Activated B cell treated with CpG ODN at 0.5 μM for 24 hours (primary cell): Measurements from ENCODE around the gene SRPK2. TPM values are rescaled to one million over a fixed set of nuclear protein-coding genes. Genes with fewer than 3 reads are reported as not detected.

Experiments used
- ATAC-seq: fragments of 200-7000 bp; cut with Tn5 transposase; one replicate; pipeline ENCODE4 v1.10.0; 2021; ENCODE audit warnings: low read depth, mild to moderate bottlenecking, moderate library complexity
- CTCF ChIA-PET: fragments of 350-600 bp; sonication (Branson Sonifier 250); formaldehyde crosslinking; loops from one replicate; lab custom pipeline; 2021; ENCODE audit warnings: antibody characterized with exemption; lab: Charles Lee
- POLR2A ChIA-PET: fragments of 350-600 bp; sonication (Branson Sonifier 250); formaldehyde crosslinking; loops from one replicate; lab custom pipeline; 2021; ENCODE audit warnings: antibody characterized with exemption; lab: Charles Lee
- DNase-seq: peaks from one replicate; pipeline ENCODE4 v3.0.0; 2022
- H3K27ac Mint-ChIP-seq: one replicate; pipeline ENCODE4 v1.8.0; 2020; ENCODE audit warnings: mixed read lengths
- H3K27me3 Mint-ChIP-seq: one replicate; pipeline ENCODE4 v1.8.0; 2021; ENCODE audit warnings: mixed read lengths
- H3K36me3 Mint-ChIP-seq: one replicate; pipeline ENCODE4 v1.8.0; 2021; ENCODE audit warnings: low read depth, mixed read lengths
- H3K4me1 Mint-ChIP-seq: one replicate; pipeline ENCODE4 v1.8.0; 2021; ENCODE audit warnings: mixed read lengths
- H3K4me3 Mint-ChIP-seq: one replicate; pipeline ENCODE4 v1.8.0; 2020; ENCODE audit warnings: mild to moderate bottlenecking, mixed read lengths
- H3K9me3 Mint-ChIP-seq: one replicate; pipeline ENCODE4 v1.8.0; 2020; ENCODE audit warnings: mixed read lengths
- intact Hi-C: fragments of 100-400 bp; cut with micrococcal nuclease; formaldehyde crosslinking; loops from one replicate; pipeline ENCODE4 v1.15.1; 2024
- total RNA-seq: library from RNA; stranded (reverse); gene quantifications from 2 replicates; pipeline ENCODE4 v1.2.3, GENCODE V29; 2022
- TF ChIP-seq, protein P1 (sequence below): fragments of 200-600 bp; IDR thresholded peaks from one replicate; pipeline ENCODE4 v1.8.0; 2022; ENCODE audit warnings: antibody characterized with exemption, mild to moderate bottlenecking

Gene SRPK2
- total RNA-seq, 1 donor from 2014 or later = 59.2 TPM

DNA sequence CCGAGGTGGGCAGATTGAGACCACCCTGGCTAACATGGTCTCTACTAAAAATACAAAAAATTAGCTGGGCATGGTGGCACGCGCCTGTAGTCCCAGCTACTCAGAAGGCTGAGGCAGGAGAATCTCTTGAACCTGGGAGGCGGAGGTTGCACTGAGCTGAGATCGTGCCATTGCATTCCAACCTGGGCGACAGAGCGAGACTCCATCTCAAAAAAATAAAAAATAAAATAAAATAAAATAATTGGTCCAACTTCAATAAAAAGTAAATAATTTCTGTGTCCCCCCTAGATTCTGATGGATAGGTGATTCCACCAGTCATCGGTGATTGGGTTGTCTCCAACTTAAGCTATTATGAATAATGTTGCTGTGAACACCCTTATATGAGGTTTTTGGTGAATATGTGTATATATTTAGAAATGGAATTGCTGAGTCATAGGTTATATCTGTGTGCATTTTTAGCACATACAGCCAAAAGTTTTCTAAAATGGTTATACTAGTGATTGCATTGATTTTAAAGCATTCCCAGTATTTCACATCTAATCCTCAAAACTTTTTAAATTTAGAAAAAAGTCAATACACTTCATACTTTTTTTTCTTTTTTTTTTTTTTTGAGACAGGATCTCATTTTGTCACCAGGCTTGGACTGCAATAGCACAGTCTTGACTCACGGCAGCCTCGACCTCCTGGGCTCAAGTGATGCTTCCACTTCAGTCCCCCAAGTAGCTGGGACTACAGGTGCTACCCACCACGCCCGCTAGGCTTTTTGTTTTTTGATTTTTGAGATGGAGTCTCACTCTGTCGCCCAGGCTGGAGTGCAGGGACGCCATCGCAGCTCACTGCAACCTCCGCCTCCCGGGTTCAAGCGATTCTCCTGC lies 13.7 kb upstream of the SRPK2 start:
- intact Hi-C loops = no loop called here
- Mint-ChIP-seq H3K36me3 (no peaks in the 10 kb centered on the region), H3K27ac (no peak overlapping the region), H3K4me3 (no peak overlapping the region), H3K9me3 (no peaks in the 10 kb centered on the region), H3K4me1 (no peaks in the 10 kb centered on the region), H3K27me3 (no peaks in the 10 kb centered on the region)
- POLR2A ChIA-PET = no interaction called here
- CTCF ChIA-PET = no interaction called here
- DNase-seq = no peak
- ATAC-seq = no peak
- TF ChIP-seq, protein P1, sequence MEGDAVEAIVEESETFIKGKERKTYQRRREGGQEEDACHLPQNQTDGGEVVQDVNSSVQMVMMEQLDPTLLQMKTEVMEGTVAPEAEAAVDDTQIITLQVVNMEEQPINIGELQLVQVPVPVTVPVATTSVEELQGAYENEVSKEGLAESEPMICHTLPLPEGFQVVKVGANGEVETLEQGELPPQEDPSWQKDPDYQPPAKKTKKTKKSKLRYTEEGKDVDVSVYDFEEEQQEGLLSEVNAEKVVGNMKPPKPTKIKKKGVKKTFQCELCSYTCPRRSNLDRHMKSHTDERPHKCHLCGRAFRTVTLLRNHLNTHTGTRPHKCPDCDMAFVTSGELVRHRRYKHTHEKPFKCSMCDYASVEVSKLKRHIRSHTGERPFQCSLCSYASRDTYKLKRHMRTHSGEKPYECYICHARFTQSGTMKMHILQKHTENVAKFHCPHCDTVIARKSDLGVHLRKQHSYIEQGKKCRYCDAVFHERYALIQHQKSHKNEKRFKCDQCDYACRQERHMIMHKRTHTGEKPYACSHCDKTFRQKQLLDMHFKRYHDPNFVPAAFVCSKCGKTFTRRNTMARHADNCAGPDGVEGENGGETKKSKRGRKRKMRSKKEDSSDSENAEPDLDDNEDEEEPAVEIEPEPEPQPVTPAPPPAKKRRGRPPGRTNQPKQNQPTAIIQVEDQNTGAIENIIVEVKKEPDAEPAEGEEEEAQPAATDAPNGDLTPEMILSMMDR = no peak

DNA sequence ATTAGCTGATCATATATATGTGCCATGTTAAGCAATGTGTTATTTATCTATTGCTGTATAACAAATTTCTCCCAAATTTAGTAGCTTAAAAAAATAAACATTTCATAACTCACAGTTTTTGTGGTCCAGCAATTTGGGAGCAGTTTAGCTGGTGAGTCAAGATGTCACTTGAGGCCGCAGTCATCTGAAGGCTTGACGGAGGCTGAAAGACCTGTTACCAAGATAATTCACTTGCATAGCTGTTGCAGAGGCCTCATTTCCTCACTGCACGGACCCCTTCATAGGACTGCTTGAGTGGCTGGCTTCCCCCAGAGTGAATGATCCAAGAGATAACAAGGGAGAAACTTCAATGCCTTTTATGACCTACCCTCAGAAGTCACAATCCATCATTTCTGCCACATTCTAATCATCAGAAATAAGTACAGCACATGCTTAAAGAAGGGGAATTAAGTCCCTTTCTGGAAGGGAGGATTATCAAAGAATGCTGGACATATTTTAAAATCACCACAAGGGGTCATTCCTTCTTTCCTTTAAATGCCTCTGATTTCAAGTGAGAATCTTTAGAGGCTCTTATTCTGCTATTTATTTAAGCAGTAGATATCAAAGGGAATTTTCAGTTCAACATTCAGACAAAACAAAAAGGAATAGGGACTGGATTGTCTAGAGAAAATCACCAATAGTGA lies 10.5 kb upstream of the SRPK2 start:
- CTCF ChIA-PET = no interaction called here
- no peaks in the 10 kb centered on the region for H3K9me3 Mint-ChIP-seq
- H3K4me1 Mint-ChIP-seq = no peaks in the 10 kb centered on the region
- H3K27me3 Mint-ChIP-seq = no peaks in the 10 kb centered on the region
- H3K27ac Mint-ChIP-seq = no peak overlapping the region
- intact Hi-C loops = loop anchor here (1.0 kb wide), 1 partner anchor 190 kb away; no protein-coding TSS in a partner anchor
- DNase-seq (no peak), ATAC-seq (no peak)
- no peaks in the 10 kb centered on the region for H3K36me3 Mint-ChIP-seq
- POLR2A ChIA-PET = no interaction called here
- TF ChIP-seq, protein P1 = no peak
- no peak overlapping the region for H3K4me3 Mint-ChIP-seq

DNA sequence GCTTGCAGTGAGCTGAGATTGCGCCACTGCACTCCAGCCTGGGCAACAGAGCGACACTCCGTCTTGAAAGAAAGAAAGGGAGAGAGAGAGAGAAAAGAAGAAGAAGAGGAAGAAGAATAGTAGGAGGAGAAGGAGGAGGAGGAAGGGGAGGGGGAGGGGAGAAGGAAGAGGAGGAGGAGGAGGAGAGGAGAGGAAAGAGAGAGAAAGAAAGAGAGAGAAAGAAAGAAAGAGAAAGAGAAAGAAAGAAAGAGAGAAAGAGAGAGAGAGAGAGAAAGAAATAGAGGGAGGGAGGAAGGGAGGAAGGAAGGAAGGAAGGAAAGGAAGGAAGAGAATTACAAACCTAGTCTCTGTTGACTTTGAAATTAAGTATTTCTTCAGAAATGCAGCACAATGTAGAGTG lies 7.8 kb upstream of the SRPK2 start:
- no peaks in the 10 kb centered on the region for H3K27me3 Mint-ChIP-seq
- no peaks in the 10 kb centered on the region for H3K4me1 Mint-ChIP-seq
- no peak for ATAC-seq
- H3K27ac Mint-ChIP-seq = no peak overlapping the region
- no peak for DNase-seq
- intact Hi-C loops = no loop called here
- CTCF ChIA-PET = no interaction called here
- H3K9me3 Mint-ChIP-seq = no peaks in the 10 kb centered on the region
- H3K4me3 Mint-ChIP-seq = no peak overlapping the region
- TF ChIP-seq, protein P1 = no peak
- POLR2A ChIA-PET = no interaction called here
- no peaks in the 10 kb centered on the region for H3K36me3 Mint-ChIP-seq

DNA sequence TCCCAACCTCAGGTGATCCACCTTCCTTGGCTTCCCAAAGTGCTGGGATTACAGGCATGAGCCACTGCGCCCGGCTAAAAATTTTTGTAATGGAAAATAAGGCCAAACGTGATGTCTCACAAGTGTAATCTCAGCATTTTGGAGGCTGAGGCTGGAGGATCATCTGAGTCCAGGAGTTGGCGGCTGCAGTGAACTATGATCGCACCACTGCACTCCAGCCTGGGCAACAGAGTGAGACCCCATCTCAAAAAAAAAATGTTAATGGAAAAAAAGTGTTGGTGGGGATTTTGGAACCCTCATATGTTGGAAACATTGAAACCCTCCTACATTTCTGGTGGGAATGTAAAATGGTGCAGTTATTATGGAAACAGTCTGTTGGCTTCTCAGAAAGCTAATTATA lies 2.7 kb upstream of the SRPK2 start:
- no peak overlapping the region for H3K27ac Mint-ChIP-seq
- H3K4me1 Mint-ChIP-seq = peaks cover 15% of the 10 kb centered on the region
- ATAC-seq (no peak), DNase-seq (no peak)
- no peaks in the 10 kb centered on the region for H3K9me3 Mint-ChIP-seq
- peaks cover 4% of the 10 kb centered on the region for H3K36me3 Mint-ChIP-seq
- ChIA-PET CTCF (no interaction called here), POLR2A (no interaction called here)
- intact Hi-C loops = no loop called here
- TF ChIP-seq, protein P1 = no peak
- no peaks in the 10 kb centered on the region for H3K27me3 Mint-ChIP-seq
- H3K4me3 Mint-ChIP-seq = no peak overlapping the region

DNA sequence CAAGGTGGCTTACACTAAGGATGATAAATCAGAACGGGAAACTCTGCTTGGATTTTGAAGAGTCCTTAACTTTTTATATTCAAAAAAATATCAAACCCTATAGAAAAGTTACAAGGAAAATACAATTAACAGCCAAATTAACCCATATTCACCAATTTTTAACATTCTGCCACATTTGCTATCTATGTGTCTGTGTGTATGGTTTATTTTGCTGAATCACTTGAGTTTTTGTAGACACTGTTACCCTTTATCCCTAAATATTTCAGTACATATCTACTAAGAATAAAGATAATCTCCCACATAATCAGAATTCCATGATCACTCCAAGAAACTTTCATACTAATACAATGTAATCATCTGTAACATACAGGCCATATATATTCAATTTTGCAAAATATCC lies 1.2 kb upstream of the SRPK2 start:
- no peak for ATAC-seq
- ChIA-PET POLR2A (interaction anchor here (1.1 kb wide), 1 partner anchor 249 kb away, joined by 5 read pairs; no protein-coding TSS in a partner anchor), CTCF (no interaction called here)
- H3K9me3 Mint-ChIP-seq = no peaks in the 10 kb centered on the region
- H3K27me3 Mint-ChIP-seq = no peaks in the 10 kb centered on the region
- no peak for DNase-seq
- peaks cover 9% of the 10 kb centered on the region for H3K36me3 Mint-ChIP-seq
- intact Hi-C loops = loop anchor here (10.0 kb wide), 1 partner anchor 55 kb away; no protein-coding TSS in a partner anchor
- H3K27ac Mint-ChIP-seq = peak overlapping the region; percentile 87
- H3K4me3 Mint-ChIP-seq = peak overlapping the region; percentile 91
- TF ChIP-seq, protein P1 = no peak
- peaks cover 20% of the 10 kb centered on the region for H3K4me1 Mint-ChIP-seq
